ENCODE measurements around the gene OPN1SW.

OPN1SW gene

GRCh38 chr7:128733278-128733645 is 42.3 kb downstream of the OPN1SW start:
- DNase-seq (ENCODE audit: low read depth in 2 of 2): no peak

- no peak for DNase-seq (ENCODE audit: low read depth in 2 of 2)
These were observed 42.9 kb downstream of the OPN1SW start for GRCh38 chr7:128732521-128733277.

- DNase-seq (ENCODE audit: low read depth in 2 of 2): no peak
These were observed 44.4 kb downstream of the OPN1SW start for GRCh38 chr7:128731184-128731583.

- DNase-seq (ENCODE audit: low read depth in 2 of 2): no peak
These were observed 46.1 kb downstream of the OPN1SW start for GRCh38 chr7:128729494-128729893.

- no peak for DNase-seq (ENCODE audit: low read depth in 2 of 2)
These were observed 47.0 kb downstream of the OPN1SW start for GRCh38 chr7:128728598-128728997.

GRCh38 chr7:128727239-128727638 is 48.4 kb downstream of the OPN1SW start:
- no peak for DNase-seq (ENCODE audit: low read depth in 2 of 2)

GRCh38 chr7:128726737-128727072 is 48.9 kb downstream of the OPN1SW start:
- no peak for DNase-seq (ENCODE audit: low read depth in 2 of 2)

- no peak for DNase-seq (ENCODE audit: low read depth in 2 of 2)
These were observed 49.4 kb downstream of the OPN1SW start for GRCh38 chr7:128726059-128726736.

GRCh38 chr7:128725531-128725930 is 50.1 kb downstream of the OPN1SW start:
- no peak for DNase-seq (ENCODE audit: low read depth in 2 of 2)

GRCh38 chr7:128724743-128725142 is 50.9 kb downstream of the OPN1SW start:
- DNase-seq (ENCODE audit: low read depth in 2 of 2): no peak
